ENCODE data around the gene AAK1.

DNA sequence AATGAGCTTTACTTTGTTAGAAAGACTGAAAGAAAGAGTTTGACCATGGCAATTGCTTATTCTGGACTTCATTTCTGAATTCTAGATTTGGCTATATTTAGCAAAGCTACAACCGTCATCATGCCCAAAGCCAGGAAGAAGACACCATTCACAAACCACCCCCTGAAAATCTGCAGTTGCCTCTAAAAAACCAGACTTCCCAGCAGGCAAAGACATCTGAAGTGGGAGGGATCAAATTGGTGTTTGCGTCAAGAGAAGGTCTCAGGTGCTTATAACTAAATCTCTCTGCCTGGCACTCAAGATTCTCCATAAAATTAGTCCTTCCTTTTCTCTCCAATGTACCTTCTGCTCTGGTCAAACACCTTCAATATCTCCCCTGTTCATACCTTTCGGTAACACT lies 5.6 kb downstream of the AAK1 start:
- TF ChIP-seq, protein P1, sequence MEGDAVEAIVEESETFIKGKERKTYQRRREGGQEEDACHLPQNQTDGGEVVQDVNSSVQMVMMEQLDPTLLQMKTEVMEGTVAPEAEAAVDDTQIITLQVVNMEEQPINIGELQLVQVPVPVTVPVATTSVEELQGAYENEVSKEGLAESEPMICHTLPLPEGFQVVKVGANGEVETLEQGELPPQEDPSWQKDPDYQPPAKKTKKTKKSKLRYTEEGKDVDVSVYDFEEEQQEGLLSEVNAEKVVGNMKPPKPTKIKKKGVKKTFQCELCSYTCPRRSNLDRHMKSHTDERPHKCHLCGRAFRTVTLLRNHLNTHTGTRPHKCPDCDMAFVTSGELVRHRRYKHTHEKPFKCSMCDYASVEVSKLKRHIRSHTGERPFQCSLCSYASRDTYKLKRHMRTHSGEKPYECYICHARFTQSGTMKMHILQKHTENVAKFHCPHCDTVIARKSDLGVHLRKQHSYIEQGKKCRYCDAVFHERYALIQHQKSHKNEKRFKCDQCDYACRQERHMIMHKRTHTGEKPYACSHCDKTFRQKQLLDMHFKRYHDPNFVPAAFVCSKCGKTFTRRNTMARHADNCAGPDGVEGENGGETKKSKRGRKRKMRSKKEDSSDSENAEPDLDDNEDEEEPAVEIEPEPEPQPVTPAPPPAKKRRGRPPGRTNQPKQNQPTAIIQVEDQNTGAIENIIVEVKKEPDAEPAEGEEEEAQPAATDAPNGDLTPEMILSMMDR (IDR thresholded peaks at IDR 0.05), result no peak
- TF ChIP-seq POLR2AphosphoS5 (IDR thresholded peaks at IDR 0.05; ENCODE audit: insufficient read depth in 1 of 2, low read depth in 1 of 2) (no peak), POLR2A (IDR thresholded peaks at IDR 0.05) (no peak)
